GM19035 (cell line): ENCODE data around the gene TIGD1.
"Not testable (repeated sequence)": the region's sequence is repeated elsewhere in the genome, so short reads cannot be mapped to it uniquely, and the experiment has no call there.

Experiments
- ATAC-seq: cut with Tn5 transposase; IDR thresholded peaks from one replicate; pipeline ENCODE4 v1.9.1; 2021; ENCODE audit not compliant: unreplicated experiment

TIGD1 gene

DNA sequence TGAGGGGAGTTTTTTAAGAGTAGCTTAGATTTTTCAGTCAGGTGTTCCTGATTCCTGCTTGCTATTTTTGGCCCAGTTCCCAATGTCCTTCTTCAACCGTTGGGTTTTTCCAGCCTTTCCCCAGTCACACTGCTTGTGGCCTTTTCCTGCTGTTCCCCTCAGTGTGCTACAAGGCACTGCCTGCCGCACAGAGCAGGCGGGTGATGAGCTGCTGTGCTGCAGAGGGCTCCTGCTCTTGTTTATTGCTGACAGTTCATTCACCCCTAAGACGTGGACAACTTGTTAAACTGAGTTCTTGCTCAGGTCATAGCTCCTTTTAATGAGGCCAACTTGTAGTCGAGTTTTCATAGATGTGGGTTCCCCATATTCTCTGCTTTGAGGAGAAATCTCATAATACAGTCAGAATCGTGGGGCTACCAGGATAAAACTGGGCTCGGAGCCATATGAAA is 20.7 kb upstream of the TIGD1 start:
- no peak for ATAC-seq

DNA sequence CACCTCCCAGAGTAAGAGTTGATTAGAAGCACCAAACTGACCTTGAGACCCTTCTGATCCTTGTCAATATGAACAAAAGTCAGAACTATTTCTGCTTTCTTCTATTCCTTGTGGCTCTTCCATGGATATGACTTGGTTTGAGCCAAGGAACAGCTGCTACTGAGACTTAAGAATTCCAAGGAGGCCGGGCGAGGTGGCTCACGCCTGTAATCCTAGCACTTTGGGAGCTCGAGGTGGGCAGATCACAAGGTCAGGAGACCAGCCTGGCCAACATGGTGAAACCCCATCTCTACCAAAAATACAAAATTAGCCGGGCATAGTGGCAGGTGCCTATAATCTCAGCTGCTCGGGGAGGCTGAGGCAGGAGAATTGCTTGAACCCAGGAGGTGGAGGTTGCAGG is 20.1 kb upstream of the TIGD1 start:
- not testable (repeated sequence) for ATAC-seq

DNA sequence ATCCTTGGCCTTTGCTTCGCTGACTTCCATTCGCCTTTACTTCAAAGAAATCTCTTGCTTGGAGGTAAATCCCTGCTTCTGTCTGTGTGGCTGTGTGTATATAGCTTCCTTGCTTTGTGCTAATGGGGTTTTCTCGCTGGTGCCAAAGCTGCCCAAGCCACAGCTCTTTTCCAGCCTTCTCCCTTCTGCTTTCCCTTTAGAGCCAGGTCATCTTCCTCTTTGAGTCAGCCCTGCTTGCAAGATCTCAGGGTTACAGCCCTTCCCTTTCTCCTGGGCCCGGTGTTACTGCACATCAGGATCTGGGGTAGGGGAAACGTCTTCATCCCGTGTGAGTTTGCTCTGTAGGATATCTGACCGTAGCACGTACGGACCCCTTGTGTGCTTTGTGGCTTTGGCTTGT is 19.2 kb upstream of the TIGD1 start:
- ATAC-seq, result no peak

DNA sequence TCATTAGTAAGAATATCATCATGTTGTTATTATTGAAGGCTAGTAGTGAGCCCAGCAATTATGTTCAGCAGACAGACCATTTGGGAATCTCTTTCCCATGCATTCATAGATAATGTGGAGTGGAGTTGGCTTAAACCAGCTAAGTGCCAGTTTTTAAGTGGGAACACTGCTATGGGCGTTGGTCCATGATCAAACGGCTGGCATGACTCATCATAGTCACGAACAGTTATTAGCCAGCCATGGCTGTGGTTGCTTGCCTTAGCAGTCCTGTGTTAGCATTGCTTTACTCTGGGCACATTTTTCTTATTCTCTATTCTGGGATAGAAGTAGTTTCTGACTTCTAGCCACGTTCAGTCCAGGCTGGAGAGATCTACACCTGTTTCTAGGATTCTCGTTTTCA is 17.8 kb upstream of the TIGD1 start:
- no peak for ATAC-seq

DNA sequence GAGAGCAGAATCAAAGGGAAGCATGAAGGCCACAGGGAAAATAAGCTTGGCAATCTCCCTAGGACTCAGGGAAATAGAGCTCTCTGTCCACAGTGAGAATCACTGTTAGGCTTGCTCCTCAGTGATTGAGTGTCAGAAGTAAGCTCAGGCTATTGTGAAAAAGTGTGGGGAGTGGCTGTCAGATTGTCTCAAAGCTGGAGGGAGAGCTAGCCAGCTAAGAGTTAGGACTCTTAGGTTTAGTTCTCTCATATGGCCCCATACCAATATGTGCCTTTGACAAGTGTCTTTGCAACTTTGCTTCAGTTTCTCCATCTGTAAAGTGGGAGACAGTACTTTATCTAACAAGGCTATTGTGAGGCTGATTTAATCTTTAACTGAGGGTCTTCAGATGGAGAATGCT is 17.4 kb upstream of the TIGD1 start:
- no peak for ATAC-seq

DNA sequence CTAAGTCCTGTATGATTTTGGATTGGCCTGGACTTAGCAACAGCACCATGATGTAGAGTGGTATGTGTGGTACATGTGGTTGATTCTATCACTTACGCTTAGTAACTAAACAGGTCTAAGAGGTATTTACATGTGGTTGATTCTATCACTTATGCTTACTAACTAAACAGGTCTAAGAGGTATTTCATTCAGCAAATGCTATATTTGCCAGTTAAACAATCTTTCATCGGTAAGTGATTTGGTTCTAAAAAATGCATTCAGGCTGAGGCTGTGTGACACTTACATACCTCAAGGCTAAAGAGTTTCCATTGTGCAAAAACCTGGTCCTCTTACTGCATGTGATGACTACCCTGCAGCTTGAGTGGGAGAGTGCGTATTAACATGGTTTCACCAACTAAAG is 13.2 kb upstream of the TIGD1 start:
- ATAC-seq, result no peak

DNA sequence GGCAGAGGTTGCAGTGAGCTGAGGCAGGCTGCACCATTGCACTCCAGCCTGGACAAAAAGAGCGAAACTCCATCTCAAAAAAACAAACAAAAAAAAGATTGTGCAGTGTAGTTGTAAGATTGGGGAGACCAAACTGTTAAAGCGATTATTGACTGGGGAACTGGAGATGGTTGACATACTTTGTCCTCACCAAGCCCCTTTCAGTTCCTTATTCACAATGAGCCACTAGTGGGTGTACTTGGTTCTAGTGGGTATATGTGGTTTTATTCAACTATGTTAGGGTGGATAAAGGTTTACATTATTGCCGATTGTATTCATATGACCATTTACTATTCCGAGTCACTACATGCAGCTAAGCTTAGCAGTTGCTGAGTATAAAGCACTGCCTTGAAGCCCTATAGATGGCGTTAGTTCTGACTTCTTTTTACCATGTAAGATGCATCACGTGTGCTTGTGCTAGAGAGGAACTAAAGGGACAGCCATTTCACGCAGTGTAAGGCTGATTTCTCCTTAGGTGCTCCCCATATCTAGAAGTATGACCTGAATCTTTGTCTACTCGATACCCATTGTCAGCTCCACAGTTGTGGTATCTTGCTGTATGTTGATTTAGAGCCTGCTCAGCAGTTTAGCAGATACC is 12.3 kb upstream of the TIGD1 start:
- ATAC-seq, result no peak

DNA sequence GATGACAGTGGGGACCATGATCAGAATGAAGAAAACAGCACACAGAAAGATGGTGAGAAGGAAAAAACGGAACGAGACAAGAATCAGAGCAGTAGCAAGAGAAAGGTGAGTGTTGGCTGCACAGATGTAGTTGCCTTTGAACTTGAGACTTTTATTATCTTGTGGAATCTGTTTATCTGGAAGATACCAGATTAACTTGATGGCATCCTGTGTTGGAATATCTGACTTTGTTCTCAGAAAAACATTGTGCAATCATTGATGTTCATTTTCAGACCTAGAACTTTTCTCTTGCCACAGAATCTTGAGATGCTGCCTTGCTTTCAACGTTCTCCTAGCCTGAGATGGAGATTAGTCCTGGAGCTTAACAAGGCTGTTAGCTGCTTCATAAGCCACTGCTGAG is 6.1 kb upstream of the TIGD1 start:
- ATAC-seq, result no peak

DNA sequence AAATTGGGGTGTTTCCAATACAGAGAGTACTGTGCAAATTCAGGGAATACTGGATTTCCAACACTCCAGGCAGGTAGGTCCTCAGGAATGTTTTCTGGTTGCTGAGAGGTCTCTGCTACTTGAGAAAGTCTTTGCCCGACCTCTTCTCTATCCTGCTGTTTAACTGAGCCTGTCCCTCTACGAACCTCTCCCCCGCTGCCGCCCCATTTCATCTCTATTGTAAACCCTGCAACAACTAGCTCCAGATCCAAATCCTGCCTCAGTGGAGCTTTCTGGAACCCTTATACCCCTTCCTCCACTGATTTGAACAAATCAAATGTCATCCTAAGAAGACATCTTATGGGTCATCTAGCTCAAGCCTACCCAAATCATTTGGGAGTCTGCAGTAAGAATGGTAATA is 1.4 kb upstream of the TIGD1 start:
- no peak for ATAC-seq

DNA sequence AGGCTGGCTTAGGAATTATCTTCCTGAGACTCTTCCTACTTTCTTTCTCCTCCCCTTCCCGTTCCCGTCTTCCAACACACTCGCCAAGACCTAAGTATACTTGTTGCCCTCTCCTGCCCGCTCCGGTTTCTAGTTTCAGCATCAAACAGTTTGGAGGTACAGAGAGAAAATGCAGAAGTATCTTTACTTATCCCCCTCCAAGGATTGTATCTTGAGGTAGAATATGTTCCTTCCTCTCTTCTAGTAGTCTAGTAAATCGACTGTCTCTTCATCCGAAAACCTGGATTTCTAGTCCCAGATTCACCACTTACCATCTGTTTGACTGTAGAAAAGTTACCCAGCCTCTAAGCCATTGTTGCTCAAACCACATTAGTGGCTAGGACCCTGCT is 887 bp upstream of the TIGD1 start:
- ATAC-seq, result no peak

DNA sequence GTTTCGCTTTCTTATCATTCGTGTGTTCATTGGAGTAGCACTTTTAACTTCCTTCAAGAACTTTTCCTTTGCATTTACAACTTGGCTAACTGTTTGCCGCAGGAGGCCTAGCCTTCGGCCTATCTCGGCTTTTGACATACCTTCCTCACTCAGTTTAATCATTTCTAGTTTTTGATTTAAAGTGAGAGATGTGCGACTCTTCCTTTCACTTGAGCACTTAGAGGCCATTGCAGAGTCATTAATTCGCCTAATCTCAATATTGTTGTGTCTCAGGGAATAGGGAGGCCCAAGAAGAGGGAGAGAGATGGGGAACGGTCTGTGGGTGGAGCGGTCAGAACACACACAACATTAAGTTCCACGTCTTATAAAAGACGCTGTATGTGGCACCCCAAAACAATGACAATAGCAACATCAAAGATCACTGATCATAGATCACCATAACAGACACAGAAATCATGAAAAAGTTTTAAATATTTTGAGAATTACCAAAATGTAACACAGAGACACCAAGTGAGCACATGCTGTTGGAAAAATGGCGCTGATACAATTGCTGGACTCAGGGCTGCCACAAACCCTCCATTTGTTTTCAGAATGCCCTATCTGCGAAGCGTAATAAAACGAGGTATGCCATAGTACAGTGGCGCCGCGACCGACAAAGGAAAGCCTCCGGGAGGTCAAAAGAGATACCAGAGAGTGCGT is 553 bp downstream of the TIGD1 start:
- no peak for ATAC-seq

DNA sequence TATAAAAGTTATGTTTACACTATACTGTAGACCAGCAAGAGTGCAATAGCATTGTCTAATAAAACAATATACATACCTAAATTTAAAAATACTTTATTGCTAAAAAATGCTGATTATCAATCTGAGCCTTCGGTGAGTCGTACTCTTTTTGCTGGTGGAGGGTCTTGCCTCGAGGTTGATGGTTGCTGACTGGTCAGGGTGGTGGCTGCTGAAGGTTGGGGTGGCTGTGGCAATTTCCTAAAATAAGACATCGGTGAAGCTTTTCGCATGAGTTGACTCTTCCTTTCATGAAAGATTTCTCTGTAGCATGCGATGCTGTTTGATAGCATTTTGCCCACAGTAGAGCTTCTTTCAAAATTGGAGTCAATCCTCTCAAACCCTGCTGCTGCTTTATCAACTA is 2.4 kb downstream of the TIGD1 start:
- no peak for ATAC-seq

DNA sequence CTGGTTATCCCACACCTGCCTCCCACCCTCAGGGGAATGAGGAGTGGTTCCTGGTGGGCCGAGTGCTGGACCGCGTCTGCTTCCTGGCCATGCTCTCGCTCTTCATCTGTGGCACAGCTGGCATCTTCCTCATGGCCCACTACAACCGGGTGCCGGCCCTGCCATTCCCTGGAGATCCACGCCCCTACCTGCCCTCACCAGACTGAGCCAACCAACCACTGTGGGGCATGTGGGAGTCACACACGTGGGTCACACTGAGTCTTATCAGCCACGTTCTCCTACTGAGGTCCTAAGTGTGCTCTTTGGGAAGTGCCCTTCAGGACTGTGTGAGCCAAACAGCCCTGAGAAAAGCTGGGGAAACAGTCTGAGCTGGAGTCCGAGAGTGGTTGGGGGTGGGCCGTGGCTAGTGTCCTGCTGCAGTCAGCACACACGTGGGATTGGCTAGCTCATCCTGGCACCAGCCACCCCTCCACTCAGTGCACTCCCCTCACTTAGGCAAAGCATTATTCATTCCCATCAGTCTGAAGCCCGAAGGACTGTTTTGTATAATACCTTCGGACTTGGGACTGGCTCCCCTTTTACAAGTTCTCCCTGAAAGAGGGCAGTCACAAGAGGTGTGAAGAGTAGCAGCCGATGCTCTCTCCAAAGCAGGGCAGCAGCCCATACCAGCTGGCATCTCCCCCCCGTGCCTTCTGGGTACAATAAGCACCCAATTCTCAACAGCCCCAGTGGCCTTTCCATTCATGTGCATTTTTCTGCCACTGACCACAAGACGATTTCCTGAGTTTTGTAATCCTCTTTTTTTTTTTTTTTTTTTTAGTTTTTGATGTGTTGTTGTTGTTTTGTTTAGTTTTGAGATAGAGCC is 4.6 kb downstream of the TIGD1 start:
- no peak for ATAC-seq

DNA sequence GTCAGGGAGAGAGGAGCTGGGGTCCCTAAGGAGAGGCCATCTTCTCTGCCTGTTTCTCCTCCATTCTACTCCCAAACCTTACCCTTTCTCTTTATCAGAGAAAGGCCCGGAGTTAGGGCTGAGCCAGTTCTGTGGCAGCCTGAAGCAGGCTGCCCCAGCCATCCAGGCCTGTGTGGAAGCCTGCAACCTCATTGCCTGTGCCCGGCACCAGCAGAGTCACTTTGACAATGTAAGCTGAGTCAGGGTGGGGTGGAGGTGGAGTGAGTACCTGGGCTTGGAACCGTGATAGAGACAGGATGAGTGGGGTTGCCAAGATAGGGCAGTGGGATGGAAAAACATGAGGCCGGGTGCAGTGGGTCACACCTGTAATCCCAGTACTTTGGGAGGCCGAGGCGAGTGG is 5.7 kb downstream of the TIGD1 start:
- no peak for ATAC-seq

DNA sequence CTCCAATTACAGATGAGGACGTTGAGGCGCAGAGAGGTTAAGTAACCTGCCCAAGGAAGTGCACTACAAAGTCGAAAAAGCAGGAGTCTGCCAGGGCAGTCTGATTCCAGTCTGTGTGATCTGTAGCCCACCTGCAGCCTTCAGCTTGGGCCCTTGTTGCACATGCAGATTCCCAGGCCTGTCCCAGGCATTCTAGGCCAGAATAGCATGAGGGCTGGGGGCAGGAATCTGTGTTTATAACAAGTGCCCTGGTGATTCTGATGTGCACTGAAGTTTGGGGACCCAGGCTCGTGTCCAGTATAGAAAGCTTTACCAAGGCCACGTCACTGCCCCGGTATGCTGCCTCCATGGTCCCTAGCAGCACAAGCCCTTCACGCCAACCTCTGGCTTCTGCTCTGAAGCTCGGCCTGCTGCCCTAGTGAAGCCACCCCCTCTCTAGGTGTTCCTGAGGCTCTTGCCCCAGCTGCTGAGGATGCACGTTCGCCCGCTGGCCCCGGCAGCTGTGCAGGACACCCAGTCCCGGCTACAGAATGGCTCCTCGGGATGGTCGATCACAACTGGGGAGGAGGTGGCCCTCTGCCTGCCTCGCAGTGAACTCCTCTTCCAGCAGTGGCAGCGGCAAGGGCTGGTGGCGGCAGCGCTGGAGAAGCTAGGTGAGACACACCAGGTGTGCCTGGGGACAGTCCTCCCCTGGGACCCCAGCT is 6.3 kb downstream of the TIGD1 start:
- no peak for ATAC-seq

DNA sequence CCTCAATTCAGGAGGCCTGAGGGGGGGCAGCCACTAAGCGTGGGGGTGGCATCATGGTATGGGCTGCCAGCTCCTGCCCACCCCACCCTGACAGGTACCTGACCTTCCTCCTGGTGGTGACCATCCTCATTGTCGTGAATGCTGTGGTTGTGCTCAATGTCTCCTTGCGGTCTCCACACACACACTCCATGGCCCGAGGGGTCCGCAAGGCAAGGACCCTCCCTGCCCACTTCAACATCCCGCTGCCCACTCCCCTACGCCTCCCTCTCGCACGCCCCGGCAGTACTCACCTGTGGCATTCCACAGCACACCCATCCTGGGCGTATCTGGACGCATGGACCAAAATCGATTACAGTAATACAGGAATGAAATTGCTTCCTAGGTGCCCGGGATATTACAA is 6.9 kb downstream of the TIGD1 start:
- ATAC-seq, result no peak

DNA sequence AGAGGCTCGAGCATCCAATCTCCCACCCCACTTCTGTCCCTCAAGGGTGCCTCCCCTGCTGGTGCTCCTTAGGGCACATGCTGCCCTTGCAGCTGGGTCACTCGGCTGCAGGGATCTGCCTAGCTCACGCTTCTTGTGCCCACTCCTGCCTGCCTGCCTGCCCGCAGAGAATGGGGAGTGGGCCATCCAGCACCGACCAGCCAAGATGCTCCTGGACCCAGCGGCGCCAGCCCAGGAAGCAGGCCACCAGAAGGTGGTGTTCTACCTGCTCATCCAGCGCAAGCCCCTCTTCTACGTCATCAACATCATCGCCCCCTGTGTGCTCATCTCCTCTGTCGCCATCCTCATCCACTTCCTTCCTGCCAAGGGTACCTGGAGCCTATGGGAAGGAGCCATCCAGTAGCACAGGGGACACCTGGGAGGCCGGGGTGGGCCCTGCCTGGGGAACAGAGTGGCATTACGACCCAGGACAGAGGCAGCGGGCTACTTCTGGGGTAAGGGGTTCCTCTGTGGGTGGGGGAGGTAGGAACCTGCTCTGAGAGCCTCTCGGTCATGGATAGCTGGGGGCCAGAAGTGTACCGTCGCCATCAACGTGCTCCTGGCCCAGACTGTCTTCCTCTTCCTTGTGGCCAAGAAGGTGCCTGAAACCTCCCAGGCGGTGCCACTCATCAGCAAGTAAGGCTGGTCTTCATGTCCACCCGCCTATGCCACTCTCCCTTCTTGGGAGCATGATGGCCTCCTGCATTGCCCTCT is 7.5 kb downstream of the TIGD1 start:
- no peak for ATAC-seq

DNA sequence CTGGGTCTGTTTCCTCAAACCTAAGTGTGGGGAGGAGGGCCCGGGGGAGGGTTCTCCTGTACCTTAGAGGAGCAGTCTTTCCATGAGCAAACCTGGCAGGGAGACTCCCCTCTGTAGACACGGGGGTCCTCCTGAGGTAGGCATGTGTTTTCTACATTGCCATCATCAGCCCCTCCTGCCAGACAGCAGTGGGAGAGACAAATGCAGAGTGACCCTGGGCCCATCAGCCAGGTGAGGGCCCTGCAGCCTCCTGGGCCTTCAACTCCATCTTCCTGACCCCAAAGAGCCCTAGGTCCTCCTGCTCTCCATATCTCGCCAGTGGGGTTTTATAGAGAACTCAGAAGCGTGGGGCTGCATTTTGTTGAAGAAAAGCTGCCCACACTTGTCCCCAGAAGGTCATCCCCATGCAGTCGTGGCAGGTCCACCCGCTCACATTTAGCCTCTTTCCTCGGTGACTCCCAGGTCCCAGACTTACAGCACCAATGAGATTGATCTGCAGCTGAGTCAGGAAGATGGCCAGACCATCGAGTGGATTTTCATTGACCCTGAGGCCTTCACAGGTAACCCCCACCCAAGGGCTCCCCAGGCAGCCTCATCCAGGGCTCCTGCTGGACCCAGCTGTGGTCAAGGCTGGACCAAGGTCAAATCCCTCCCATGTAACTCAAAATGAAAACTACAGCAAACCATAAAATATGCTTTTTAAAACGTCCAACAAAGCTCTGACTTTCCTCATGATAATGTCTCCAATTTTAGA is 8.2 kb downstream of the TIGD1 start:
- no peak for ATAC-seq

DNA sequence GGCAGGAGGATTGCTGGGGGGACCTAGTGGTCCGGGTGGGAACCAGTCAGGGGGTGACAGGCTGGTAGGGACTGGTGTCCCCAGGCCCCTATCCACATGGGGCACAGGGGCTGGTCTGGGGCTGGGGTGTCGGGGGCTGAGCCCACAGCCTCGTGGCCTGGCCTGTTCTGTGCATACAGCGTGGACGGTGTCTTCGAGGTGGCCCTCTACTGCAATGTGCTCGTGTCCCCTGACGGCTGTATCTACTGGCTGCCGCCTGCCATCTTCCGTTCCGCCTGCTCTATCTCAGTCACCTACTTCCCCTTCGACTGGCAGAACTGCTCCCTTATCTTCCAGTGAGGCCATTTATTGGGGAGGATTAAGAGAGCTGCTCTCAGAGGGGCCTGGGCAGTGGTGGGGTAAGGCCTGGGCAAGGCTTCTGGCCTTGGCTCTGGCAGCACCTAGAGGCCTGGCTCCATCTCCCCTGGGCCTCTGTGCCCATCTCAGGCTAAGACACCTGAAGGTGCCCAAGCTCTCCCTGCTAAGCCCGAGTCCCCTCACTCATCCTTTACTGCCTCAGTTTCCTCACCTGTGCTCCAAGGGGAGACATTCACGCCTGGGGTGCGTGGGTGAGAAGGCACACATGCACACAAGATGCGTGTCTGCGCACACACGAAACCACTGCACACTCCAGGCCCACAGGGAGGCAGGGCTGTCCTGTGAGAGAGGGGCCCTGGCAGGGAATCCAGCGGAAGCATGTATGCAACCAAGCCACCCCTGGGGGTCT is 9.0 kb downstream of the TIGD1 start:
- no peak for ATAC-seq
